ENCODE measurements around the gene RIMKLA. TPM values are rescaled to one million over a fixed set of nuclear protein-coding genes. Genes with fewer than 3 reads are reported as not detected.

The RIMKLA gene
- total RNA-seq, 2 experiments from 2014 or later: not detected

GRCh38 chr1:42386051-42386450 is 5.5 kb downstream of the RIMKLA start:
- no peak overlapping the region for H3K4me3 ChIP-seq (ENCODE audit: low read depth, low read length, poor library complexity, severe bottlenecking)
- POLR2A ChIA-PET: no interaction called here

GRCh38 chr1:42392255-42392654 is 11.7 kb downstream of the RIMKLA start:
- BruUV-seq (replicated peaks): no TSS peak
- H2AFZ ChIP-seq (ENCODE audit: low read length): no peak overlapping the region
- H3K4me1 ChIP-seq (ENCODE audit: insufficient read depth, low read length, poor library complexity, severe bottlenecking): no peaks in the 10 kb centered on the region
- DNase-seq (ENCODE audit: low spot score): no peak
- H4K20me1 ChIP-seq (ENCODE audit: insufficient read depth, low read length): no peaks in the 10 kb centered on the region
- TF ChIP-seq CTCF (conservative IDR thresholded peaks at IDR 0.05; ENCODE audit: low read length) (no peak), EZH2phosphoT487 (IDR thresholded peaks at IDR 0.05; ENCODE audit: borderline replicate concordance, low read depth, low read length) (no peak)
- no peaks in the 10 kb centered on the region for H3K36me3 ChIP-seq (ENCODE audit: insufficient read depth, low read length)
- H3K4me2 ChIP-seq (ENCODE audit: low read length): no peak overlapping the region
- H3K79me2 ChIP-seq (ENCODE audit: insufficient read depth, low read depth, low read length): no peaks in the 10 kb centered on the region
- no peaks in the 10 kb centered on the region for H3K9me3 ChIP-seq (ENCODE audit: low read length)
- intact Hi-C loops (cut with micrococcal nuclease; ENCODE audit: unreplicated experiment): no loop called here
- H3K27ac ChIP-seq (ENCODE audit: low read depth, low read length, poor library complexity, severe bottlenecking): no peak overlapping the region
- ChIA-PET CTCF (ENCODE audit: unreplicated experiment) (no interaction called here), POLR2A (no interaction called here)
- H3K4me3 ChIP-seq (ENCODE audit: low read depth, low read length, poor library complexity, severe bottlenecking): no peak overlapping the region
- H3K9me2 ChIP-seq (ENCODE audit: insufficient read depth, low read length): no peaks in the 10 kb centered on the region

More at GRCh38 chr1:42386051-42386450, 5.5 kb downstream of the RIMKLA start:
- DNase-seq (ENCODE audit: low spot score): no peak
- no peaks in the 10 kb centered on the region for H3K36me3 ChIP-seq (ENCODE audit: insufficient read depth, low read length)
- H4K20me1 ChIP-seq (ENCODE audit: insufficient read depth, low read length): no peaks in the 10 kb centered on the region
- no TSS peak for BruUV-seq (replicated peaks)
- no peaks in the 10 kb centered on the region for H3K9me3 ChIP-seq (ENCODE audit: low read length)
- intact Hi-C loops (cut with micrococcal nuclease; ENCODE audit: unreplicated experiment): no loop called here
- H3K4me2 ChIP-seq (ENCODE audit: low read length): no peak overlapping the region
- H3K9me2 ChIP-seq (ENCODE audit: insufficient read depth, low read length): no peaks in the 10 kb centered on the region
- H2AFZ ChIP-seq (ENCODE audit: low read length): no peak overlapping the region
- H3K79me2 ChIP-seq (ENCODE audit: insufficient read depth, low read depth, low read length): no peaks in the 10 kb centered on the region
- CTCF ChIA-PET (ENCODE audit: unreplicated experiment): interaction anchor here (0.6 kb wide), 1 partner anchor 265 kb away, joined by 3 read pairs; no protein-coding TSS in a partner anchor
- H3K27ac ChIP-seq (ENCODE audit: low read depth, low read length, poor library complexity, severe bottlenecking): no peak overlapping the region
- no peak for TF ChIP-seq EZH2phosphoT487 (IDR thresholded peaks at IDR 0.05; ENCODE audit: borderline replicate concordance, low read depth, low read length)
- no peak for TF ChIP-seq CTCF (conservative IDR thresholded peaks at IDR 0.05; ENCODE audit: low read length)
- H3K4me1 ChIP-seq (ENCODE audit: insufficient read depth, low read length, poor library complexity, severe bottlenecking): no peaks in the 10 kb centered on the region

- Histone ChIP-seq H3K9me2 (ENCODE audit: insufficient read depth, low read length) (no peaks in the 10 kb centered on the region), H3K4me3 (ENCODE audit: low read depth, low read length, poor library complexity, severe bottlenecking) (no peak overlapping the region), H3K27ac (ENCODE audit: low read depth, low read length, poor library complexity, severe bottlenecking) (no peak overlapping the region), H2AFZ (ENCODE audit: low read length) (no peak overlapping the region), H3K79me2 (ENCODE audit: insufficient read depth, low read depth, low read length) (no peaks in the 10 kb centered on the region), H3K4me2 (ENCODE audit: low read length) (no peak overlapping the region), H3K4me1 (ENCODE audit: insufficient read depth, low read length, poor library complexity, severe bottlenecking) (no peaks in the 10 kb centered on the region), H3K36me3 (ENCODE audit: insufficient read depth, low read length) (no peaks in the 10 kb centered on the region), H4K20me1 (ENCODE audit: insufficient read depth, low read length) (no peaks in the 10 kb centered on the region), H3K9me3 (ENCODE audit: low read length) (no peaks in the 10 kb centered on the region)
- no TSS peak for BruUV-seq (replicated peaks)
- intact Hi-C loops (cut with micrococcal nuclease; ENCODE audit: unreplicated experiment): no loop called here
- ChIA-PET POLR2A (no interaction called here), CTCF (ENCODE audit: unreplicated experiment) (no interaction called here)
- no peak for TF ChIP-seq CTCF (conservative IDR thresholded peaks at IDR 0.05; ENCODE audit: low read length)
- TF ChIP-seq EZH2phosphoT487 (IDR thresholded peaks at IDR 0.05; ENCODE audit: borderline replicate concordance, low read depth, low read length): no peak
- no peak for DNase-seq (ENCODE audit: low spot score)
Measured at GRCh38 chr1:42392967-42393848, 12.6 kb downstream of the RIMKLA start.
